OCI-LY7 (cell line): ENCODE measurements around the gene SCYGR3.

Experiments
- EZH2phosphoT487 ChIP-seq: fragments of 200-600 bp; sonication (generic); IDR thresholded peaks from 2 replicates; pipeline ENCODE4 v1.6.1; 2018; ENCODE audit warnings: low read depth, borderline replicate concordance, mild to moderate bottlenecking, mixed run types, antibody characterized with exemption, low read length, moderate library complexity, mixed read lengths
- TF ChIP-seq, protein P1 (sequence below): fragments of 200-600 bp; sonication (generic); conservative IDR thresholded peaks from 2 replicates; pipeline ENCODE4 v1.5.1; 2014; ENCODE audit warnings: mild to moderate bottlenecking, antibody characterized with exemption, low read length, moderate library complexity, mixed read lengths

DNA sequence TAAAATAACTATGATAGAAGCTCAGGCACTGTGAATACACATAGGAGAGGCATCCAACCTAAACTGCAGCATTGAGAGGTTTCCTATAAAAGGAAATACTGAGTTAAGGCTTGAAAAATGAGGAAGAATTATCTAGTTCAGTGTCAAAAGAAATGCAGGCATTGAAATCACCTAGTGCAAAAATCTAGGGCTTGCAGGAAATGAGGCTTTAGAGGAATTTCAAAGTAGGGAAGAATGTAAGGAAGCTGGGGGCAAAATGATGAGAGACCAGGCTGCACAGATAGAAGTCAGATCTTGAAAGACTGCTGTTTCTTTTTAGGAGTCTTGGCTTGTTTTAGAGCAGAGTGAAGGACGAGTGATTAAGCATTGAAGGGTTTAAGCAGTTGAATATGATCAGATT, 44.0 kb downstream of the SCYGR3 start:
- TF ChIP-seq, protein P1, sequence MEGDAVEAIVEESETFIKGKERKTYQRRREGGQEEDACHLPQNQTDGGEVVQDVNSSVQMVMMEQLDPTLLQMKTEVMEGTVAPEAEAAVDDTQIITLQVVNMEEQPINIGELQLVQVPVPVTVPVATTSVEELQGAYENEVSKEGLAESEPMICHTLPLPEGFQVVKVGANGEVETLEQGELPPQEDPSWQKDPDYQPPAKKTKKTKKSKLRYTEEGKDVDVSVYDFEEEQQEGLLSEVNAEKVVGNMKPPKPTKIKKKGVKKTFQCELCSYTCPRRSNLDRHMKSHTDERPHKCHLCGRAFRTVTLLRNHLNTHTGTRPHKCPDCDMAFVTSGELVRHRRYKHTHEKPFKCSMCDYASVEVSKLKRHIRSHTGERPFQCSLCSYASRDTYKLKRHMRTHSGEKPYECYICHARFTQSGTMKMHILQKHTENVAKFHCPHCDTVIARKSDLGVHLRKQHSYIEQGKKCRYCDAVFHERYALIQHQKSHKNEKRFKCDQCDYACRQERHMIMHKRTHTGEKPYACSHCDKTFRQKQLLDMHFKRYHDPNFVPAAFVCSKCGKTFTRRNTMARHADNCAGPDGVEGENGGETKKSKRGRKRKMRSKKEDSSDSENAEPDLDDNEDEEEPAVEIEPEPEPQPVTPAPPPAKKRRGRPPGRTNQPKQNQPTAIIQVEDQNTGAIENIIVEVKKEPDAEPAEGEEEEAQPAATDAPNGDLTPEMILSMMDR = no peak
- no peak for TF ChIP-seq EZH2phosphoT487
